HK-2 (cell line): Measurements from ENCODE around the gene ABHD12B.
"Not testable (repeated sequence)": the region's sequence is repeated elsewhere in the genome, so short reads cannot be mapped to it uniquely, and the experiment has no call there.

Experiments
- DNase-seq: peaks from one replicate; pipeline ENCODE4 v3.0.0-alpha.2; 2018; ENCODE audit not compliant: unreplicated experiment

Gene ABHD12B

GRCh38 chr14:50935126-50936015 lies 63.5 kb downstream of the ABHD12B start:
- DNase-seq: no peak

- no peak for DNase-seq
These were observed 64.1 kb downstream of the ABHD12B start for GRCh38 chr14:50936016-50936340.

- no peak for DNase-seq
These were observed 65.0 kb downstream of the ABHD12B start for GRCh38 chr14:50936882-50937281.

- no peak for DNase-seq
These were observed 65.5 kb downstream of the ABHD12B start for GRCh38 chr14:50937325-50937724.

- no peak for DNase-seq
These were observed 65.9 kb downstream of the ABHD12B start for GRCh38 chr14:50937800-50938199.

GRCh38 chr14:50941151-50941550 lies 69.3 kb downstream of the ABHD12B start:
- DNase-seq: no peak

GRCh38 chr14:50941638-50942037 lies 69.8 kb downstream of the ABHD12B start:
- DNase-seq: not testable (repeated sequence)

- DNase-seq: peak; percentile 62
These were observed 71.5 kb downstream of the ABHD12B start for GRCh38 chr14:50943261-50943942.

- DNase-seq: peak; percentile 78
These were observed 72.2 kb downstream of the ABHD12B start, which contains the start of gene PYGL for GRCh38 chr14:50943943-50944646. Gene PYGL, minus strand, starts transcription at chr14:50944483. Its CDS starts 80 bp downstream, at chr14:50944403.

- DNase-seq: no peak
These were observed 73.0 kb downstream of the ABHD12B start for GRCh38 chr14:50944647-50945413.

- no peak for DNase-seq
These were observed 74.5 kb downstream of the ABHD12B start for GRCh38 chr14:50946234-50946935.

GRCh38 chr14:50947446-50947845 lies 75.6 kb downstream of the ABHD12B start:
- no peak for DNase-seq

GRCh38 chr14:50948205-50948604 lies 76.4 kb downstream of the ABHD12B start:
- no peak for DNase-seq

- DNase-seq: no peak
These were observed 79.2 kb downstream of the ABHD12B start for GRCh38 chr14:50951032-50951431.

- no peak for DNase-seq
These were observed 81.6 kb downstream of the ABHD12B start for GRCh38 chr14:50953502-50953901.
